ENCODE data around the gene MPV17L. TPM values are rescaled to one million over a fixed set of nuclear protein-coding genes. Genes with fewer than 3 reads are reported as not detected.
"Not testable (repeated sequence)": the region's sequence is repeated elsewhere in the genome, so short reads cannot be mapped to it uniquely, and the experiment has no call there.

The MPV17L gene
- total RNA-seq, 1 donor from 2014 or later: 3.1 TPM

DNA sequence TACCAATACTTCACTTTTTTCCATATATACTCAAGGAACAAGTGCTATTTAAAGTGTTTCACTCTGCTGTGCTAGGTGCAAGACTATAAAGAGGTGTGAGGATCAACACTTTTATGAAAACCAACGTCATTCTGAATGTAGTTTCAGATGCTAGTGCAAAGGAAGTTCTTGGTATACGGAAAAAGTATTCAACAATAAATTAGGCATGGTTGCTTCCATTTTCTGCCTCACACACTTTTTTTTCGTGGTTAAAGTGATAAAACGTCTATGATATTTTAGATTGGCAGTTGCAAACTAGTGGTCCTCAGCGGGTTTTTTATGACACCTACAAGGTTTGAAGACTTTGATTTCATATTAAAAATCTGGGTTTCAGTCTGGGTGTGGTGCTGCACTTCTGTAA is 5.6 kb upstream of the MPV17L start:
- H3K4me1 ChIP-seq (ENCODE audit: control insufficient read depth in 3 of 3, insufficient read depth in 3 of 3, low read length in 3 of 3); H3K27me3 ChIP-seq (ENCODE audit: control insufficient read depth in 3 of 3, insufficient read depth in 3 of 3, low read length in 3 of 3); H3K9me3 ChIP-seq (ENCODE audit: control insufficient read depth in 3 of 3, low read length in 3 of 3); H3K9ac ChIP-seq (ENCODE audit: low read depth in 1 of 3, low read length in 3 of 3); H3K27ac ChIP-seq (ENCODE audit: low read depth, low read length); H3K36me3 ChIP-seq (ENCODE audit: control insufficient read depth in 3 of 3, insufficient read depth in 3 of 3, low read length in 3 of 3); H3K4me3 ChIP-seq (ENCODE audit: low read length in 3 of 3): not testable (repeated sequence)

DNA sequence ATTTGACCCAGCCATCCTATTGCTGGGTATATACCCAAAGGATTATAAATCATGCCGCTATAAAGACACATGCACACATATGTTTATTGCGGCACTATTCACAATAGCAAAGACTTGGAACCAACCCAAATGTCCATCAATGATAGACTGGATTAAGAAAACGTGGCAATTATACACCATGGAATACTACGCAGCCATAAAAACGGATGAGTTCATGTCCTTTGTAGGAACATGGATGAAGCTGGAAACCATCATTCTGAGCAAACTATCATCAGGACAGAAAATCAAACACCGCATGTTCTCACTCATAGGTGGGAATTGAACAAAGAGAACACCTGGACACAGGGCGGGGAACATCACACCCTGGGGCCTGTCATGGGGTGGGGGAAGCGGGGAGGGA is 2.5 kb upstream of the MPV17L start:
- not testable (repeated sequence) for H3K36me3 ChIP-seq (ENCODE audit: control insufficient read depth in 3 of 3, insufficient read depth in 3 of 3, low read length in 3 of 3); H3K27me3 ChIP-seq (ENCODE audit: control insufficient read depth in 3 of 3, insufficient read depth in 3 of 3, low read length in 3 of 3); H3K4me3 ChIP-seq (ENCODE audit: low read length in 3 of 3); H3K9ac ChIP-seq (ENCODE audit: low read depth in 1 of 3, low read length in 3 of 3); H3K27ac ChIP-seq (ENCODE audit: low read depth, low read length); H3K9me3 ChIP-seq (ENCODE audit: control insufficient read depth in 3 of 3, low read length in 3 of 3); H3K4me1 ChIP-seq (ENCODE audit: control insufficient read depth in 3 of 3, insufficient read depth in 3 of 3, low read length in 3 of 3)

DNA sequence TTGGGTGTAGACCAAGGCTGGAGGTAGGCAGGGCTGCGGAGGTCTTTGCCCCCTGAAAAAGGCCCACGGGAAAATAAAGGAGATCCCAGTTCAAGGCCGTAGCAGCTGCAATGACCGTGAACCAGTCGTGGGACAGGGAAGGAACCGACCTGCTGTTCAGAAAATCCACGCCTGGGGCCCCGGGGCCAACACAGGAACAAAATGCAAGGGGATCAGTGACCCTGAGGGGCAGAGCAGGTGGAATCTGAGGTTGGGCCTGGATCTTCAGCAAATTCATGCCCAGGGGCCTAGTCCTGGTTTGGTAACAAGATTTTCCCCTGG is 915 bp downstream of the MPV17L start:
- H3K36me3 ChIP-seq (ENCODE audit: control insufficient read depth in 3 of 3, insufficient read depth in 3 of 3, low read length in 3 of 3); H3K9me3 ChIP-seq (ENCODE audit: control insufficient read depth in 3 of 3, low read length in 3 of 3); H3K27me3 ChIP-seq (ENCODE audit: control insufficient read depth in 3 of 3, insufficient read depth in 3 of 3, low read length in 3 of 3); H3K4me1 ChIP-seq (ENCODE audit: control insufficient read depth in 3 of 3, insufficient read depth in 3 of 3, low read length in 3 of 3): not testable (repeated sequence)
- peak overlapping the region; percentile 59 to 75 (median 73) for H3K4me3 ChIP-seq (ENCODE audit: low read length in 3 of 3)
- peak overlapping the region; percentile 61 to 91 (median 64) for H3K9ac ChIP-seq (ENCODE audit: low read depth in 1 of 3, low read length in 3 of 3)
- peak overlapping the region; percentile 75 for H3K27ac ChIP-seq (ENCODE audit: low read depth, low read length)

DNA sequence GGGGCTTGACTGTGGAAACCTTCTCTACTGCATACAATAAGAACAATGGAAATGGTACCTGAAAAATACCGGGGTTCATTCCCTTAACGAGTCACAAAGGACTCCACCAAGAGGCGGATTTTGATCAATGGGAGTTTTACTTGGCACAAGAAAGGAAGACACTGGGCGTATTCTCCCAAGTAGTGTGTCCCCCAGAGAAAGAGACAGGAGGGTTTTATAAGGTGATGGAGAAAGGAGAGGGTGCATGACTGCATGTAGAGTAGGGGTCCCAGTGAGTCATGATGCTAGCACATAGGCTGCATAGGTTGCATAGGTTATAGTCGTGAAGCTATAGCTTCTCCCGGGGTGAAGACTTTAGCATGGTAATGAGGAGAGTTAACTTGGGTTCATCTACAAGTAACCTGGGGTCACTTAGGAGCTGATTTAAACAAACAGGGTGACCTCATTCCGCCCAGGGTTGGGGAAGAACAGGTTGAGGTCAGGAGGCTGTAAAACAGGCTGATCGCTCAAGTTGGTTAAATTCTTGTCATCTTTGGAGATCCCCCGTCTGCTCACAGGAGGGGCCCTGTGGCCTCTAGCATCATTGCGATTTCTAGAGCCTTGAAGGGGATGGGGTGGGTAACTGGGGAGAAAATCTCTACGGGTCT is 1.5 kb downstream of the MPV17L start:
- H3K4me3 ChIP-seq (ENCODE audit: low read length in 3 of 3): peak overlapping the region in 1 of 3 donors; percentile 73
- no peak overlapping the region for H3K9ac ChIP-seq (ENCODE audit: low read depth in 1 of 3, low read length in 3 of 3)
- H3K36me3 ChIP-seq (ENCODE audit: control insufficient read depth in 3 of 3, insufficient read depth in 3 of 3, low read length in 3 of 3): peaks cover under 1 to 4% (median 2%) of the 10 kb centered on the region in 3 donors
- no peaks in the 10 kb centered on the region for H3K9me3 ChIP-seq (ENCODE audit: control insufficient read depth in 3 of 3, low read length in 3 of 3)
- peak overlapping the region; percentile 75 for H3K27ac ChIP-seq (ENCODE audit: low read depth, low read length)
- H3K4me1 ChIP-seq (ENCODE audit: control insufficient read depth in 3 of 3, insufficient read depth in 3 of 3, low read length in 3 of 3): peaks cover 0 to 7% (median 0%) of the 10 kb centered on the region in 3 donors
- no peaks in the 10 kb centered on the region for H3K27me3 ChIP-seq (ENCODE audit: control insufficient read depth in 3 of 3, insufficient read depth in 3 of 3, low read length in 3 of 3)

DNA sequence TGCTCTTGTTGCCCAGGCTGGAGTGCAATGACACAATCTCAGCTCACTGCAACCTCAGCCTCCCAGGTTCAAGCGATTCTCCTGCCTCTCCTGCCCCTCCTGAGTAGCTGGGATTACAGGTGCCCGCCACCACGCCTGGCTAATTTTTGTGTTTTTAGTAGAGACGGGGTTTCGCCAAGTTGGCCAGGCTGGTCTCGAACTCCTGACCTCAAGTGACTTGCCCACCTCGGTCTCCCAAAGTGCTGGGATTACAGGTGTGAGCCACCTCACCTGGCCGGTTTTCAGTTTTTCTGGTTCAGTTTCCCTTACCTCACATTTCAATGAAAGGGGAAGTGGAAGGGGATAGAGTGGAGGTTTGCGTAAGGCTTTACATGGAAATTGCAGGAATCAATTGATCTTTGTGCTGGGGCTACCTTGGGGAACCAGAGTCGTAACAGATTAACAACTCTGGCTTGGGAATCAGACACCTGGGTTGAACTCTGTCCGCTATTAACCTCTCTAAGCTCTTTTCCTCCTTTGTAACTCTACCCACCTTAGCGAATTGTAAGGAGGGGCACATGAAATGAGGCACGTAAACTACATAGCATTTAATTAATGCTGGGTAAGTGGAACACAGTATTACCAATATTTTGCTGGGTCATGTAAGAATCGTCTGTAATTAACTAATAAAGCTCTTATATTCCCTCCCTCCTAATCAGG is 3.2 kb downstream of the MPV17L start:
- H3K9me3 ChIP-seq (ENCODE audit: control insufficient read depth in 3 of 3, low read length in 3 of 3): no peaks in the 10 kb centered on the region
- H3K27ac ChIP-seq (ENCODE audit: low read depth, low read length): no peak overlapping the region
- H3K36me3 ChIP-seq (ENCODE audit: control insufficient read depth in 3 of 3, insufficient read depth in 3 of 3, low read length in 3 of 3): peaks cover 2 to 12% (median 5%) of the 10 kb centered on the region in 3 donors
- no peak overlapping the region for H3K4me3 ChIP-seq (ENCODE audit: low read length in 3 of 3)
- H3K4me1 ChIP-seq (ENCODE audit: control insufficient read depth in 3 of 3, insufficient read depth in 3 of 3, low read length in 3 of 3): peaks cover 0 to 8% (median 0%) of the 10 kb centered on the region in 3 donors
- peak overlapping the region in 1 of 3 donors; percentile 20 for H3K9ac ChIP-seq (ENCODE audit: low read depth in 1 of 3, low read length in 3 of 3)
- no peaks in the 10 kb centered on the region for H3K27me3 ChIP-seq (ENCODE audit: control insufficient read depth in 3 of 3, insufficient read depth in 3 of 3, low read length in 3 of 3)

DNA sequence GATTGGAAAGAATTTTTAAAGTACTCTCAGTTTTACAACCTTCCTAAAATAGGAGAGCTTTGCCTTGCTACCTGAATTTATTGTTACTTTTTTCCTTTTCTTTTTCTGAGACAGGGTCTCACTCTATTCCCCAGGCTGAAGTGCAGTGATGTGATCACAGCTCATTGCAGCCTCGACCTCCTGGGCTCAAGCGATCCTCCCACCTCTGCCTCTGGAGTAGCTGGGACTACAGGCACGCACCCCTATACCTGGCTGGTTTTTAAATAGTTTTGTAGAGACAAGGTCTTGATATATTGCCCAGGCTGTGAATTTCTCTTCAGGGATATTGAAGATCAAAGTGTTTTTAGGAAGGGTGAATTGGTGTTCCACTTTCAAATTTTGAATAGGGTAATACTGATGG is 3.8 kb downstream of the MPV17L start:
- H3K9me3 ChIP-seq (ENCODE audit: control insufficient read depth in 3 of 3, low read length in 3 of 3): no peaks in the 10 kb centered on the region
- H3K36me3 ChIP-seq (ENCODE audit: control insufficient read depth in 3 of 3, insufficient read depth in 3 of 3, low read length in 3 of 3): peaks cover 2 to 12% (median 5%) of the 10 kb centered on the region in 3 donors
- no peak overlapping the region for H3K27ac ChIP-seq (ENCODE audit: low read depth, low read length)
- no peak overlapping the region for H3K4me3 ChIP-seq (ENCODE audit: low read length in 3 of 3)
- H3K27me3 ChIP-seq (ENCODE audit: control insufficient read depth in 3 of 3, insufficient read depth in 3 of 3, low read length in 3 of 3): no peaks in the 10 kb centered on the region
- H3K4me1 ChIP-seq (ENCODE audit: control insufficient read depth in 3 of 3, insufficient read depth in 3 of 3, low read length in 3 of 3): peaks cover 0 to 12% (median 0%) of the 10 kb centered on the region in 3 donors
- H3K9ac ChIP-seq (ENCODE audit: low read depth in 1 of 3, low read length in 3 of 3): peak overlapping the region in 1 of 3 donors; percentile 20

DNA sequence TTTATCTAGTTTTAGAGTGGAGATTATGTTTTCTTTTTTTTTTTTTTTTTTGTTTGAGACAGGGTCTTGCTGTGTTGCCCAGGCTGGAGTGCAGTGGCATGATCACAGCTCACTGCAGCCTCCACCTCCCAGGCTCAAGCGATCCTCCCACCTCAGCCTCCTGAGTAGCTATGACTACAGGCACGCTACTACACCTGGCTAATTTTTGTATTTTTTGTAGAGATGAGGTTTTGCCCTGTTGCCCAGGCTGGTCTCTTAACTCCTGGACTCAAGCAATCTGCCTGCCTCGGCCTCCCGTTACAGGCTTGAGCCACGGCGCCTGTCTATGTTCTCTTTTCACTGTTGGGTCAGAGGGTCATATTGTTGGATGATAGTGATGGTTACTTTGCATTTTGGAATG is 4.8 kb downstream of the MPV17L start:
- Histone ChIP-seq H3K36me3 (ENCODE audit: control insufficient read depth in 3 of 3, insufficient read depth in 3 of 3, low read length in 3 of 3) (peaks cover 2 to 12% (median 5%) of the 10 kb centered on the region in 3 donors), H3K4me1 (ENCODE audit: control insufficient read depth in 3 of 3, insufficient read depth in 3 of 3, low read length in 3 of 3) (peaks cover 0 to 16% (median 0%) of the 10 kb centered on the region in 3 donors)
- H3K27ac ChIP-seq (ENCODE audit: low read depth, low read length); H3K9me3 ChIP-seq (ENCODE audit: control insufficient read depth in 3 of 3, low read length in 3 of 3); H3K4me3 ChIP-seq (ENCODE audit: low read length in 3 of 3); H3K9ac ChIP-seq (ENCODE audit: low read depth in 1 of 3, low read length in 3 of 3); H3K27me3 ChIP-seq (ENCODE audit: control insufficient read depth in 3 of 3, insufficient read depth in 3 of 3, low read length in 3 of 3): not testable (repeated sequence)

DNA sequence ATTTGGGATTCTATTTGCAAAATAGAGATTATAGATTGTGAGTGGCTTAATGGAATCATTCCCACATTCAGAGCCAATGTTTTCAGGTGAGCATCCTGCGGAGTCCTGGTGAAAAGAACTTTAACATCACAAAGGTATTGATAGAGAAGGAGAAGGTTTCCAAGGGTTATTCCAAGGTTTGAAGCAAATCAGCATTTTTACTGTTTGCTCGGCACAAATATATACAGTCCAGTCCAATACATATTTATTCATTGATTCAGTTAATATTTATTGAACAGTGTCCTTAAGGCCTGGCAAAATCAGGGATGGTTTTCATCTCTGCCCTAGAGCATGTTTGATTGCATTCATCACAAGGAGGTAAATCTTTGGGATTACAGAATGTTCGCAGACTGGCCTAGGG is 6.4 kb downstream of the MPV17L start:
- Histone ChIP-seq H3K9ac (ENCODE audit: low read depth in 1 of 3, low read length in 3 of 3) (no peak overlapping the region), H3K9me3 (ENCODE audit: control insufficient read depth in 3 of 3, low read length in 3 of 3) (no peaks in the 10 kb centered on the region), H3K4me1 (ENCODE audit: control insufficient read depth in 3 of 3, insufficient read depth in 3 of 3, low read length in 3 of 3) (peaks cover 0 to 14% (median 0%) of the 10 kb centered on the region in 3 donors), H3K36me3 (ENCODE audit: control insufficient read depth in 3 of 3, insufficient read depth in 3 of 3, low read length in 3 of 3) (peaks cover 2 to 12% (median 5%) of the 10 kb centered on the region in 3 donors), H3K27me3 (ENCODE audit: control insufficient read depth in 3 of 3, insufficient read depth in 3 of 3, low read length in 3 of 3) (no peaks in the 10 kb centered on the region), H3K4me3 (ENCODE audit: low read length in 3 of 3) (no peak overlapping the region), H3K27ac (ENCODE audit: low read depth, low read length) (no peak overlapping the region)

DNA sequence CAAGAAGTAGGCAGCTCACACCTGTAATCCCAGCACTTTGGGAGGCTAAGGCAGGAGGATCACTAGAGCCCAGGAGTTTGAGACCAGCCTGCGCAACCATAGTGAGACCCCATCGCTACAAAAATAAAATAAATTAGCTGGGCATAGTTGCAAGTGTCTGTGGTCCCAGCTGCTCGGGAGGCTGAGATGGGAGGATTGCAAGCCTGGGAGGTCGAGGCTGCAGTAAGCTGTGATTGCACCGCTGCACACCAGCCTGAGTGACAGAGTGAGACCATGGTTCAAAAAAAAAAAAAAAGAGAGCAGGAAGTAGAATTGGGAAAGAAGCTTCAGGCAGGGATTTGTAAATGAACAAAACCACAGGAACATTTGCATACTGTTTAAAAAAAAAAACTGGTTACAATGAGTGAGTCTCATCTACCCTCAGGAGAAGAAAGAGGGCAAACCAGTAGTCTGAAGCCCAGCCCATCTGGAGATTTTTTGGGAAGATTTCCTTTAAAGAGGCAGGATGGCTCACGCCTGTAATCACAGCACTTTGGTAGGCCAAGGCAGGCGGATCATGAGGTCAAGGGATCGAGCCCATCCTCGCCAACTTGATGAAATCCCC is 7.9 kb downstream of the MPV17L start:
- peaks cover 0 to 14% (median 0%) of the 10 kb centered on the region in 3 donors for H3K4me1 ChIP-seq (ENCODE audit: control insufficient read depth in 3 of 3, insufficient read depth in 3 of 3, low read length in 3 of 3)
- no peak overlapping the region for H3K9ac ChIP-seq (ENCODE audit: low read depth in 1 of 3, low read length in 3 of 3)
- H3K36me3 ChIP-seq (ENCODE audit: control insufficient read depth in 3 of 3, insufficient read depth in 3 of 3, low read length in 3 of 3): peaks cover 2 to 12% (median 5%) of the 10 kb centered on the region in 3 donors
- no peaks in the 10 kb centered on the region for H3K9me3 ChIP-seq (ENCODE audit: control insufficient read depth in 3 of 3, low read length in 3 of 3)
- H3K27me3 ChIP-seq (ENCODE audit: control insufficient read depth in 3 of 3, insufficient read depth in 3 of 3, low read length in 3 of 3): no peaks in the 10 kb centered on the region
- no peak overlapping the region for H3K27ac ChIP-seq (ENCODE audit: low read depth, low read length)
- no peak overlapping the region for H3K4me3 ChIP-seq (ENCODE audit: low read length in 3 of 3)

DNA sequence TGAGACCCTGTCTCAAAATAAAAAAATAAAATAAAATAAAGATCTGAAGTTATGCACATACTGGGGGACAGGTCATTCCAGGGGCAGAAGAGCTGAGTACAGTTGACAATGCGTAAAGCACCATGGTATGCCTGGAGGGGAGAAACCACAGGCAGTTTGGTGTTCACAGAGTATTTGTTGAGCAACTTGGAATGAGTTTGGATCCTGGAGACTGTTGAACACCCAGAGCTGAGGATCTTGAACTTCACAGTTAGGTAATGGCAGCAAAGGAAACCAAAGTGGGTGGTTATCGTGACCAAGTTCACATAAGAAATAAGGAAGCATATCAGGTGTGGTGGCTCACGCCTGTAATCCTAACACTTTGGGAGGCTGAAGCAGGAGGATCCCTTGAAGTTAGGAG is 8.5 kb downstream of the MPV17L start:
- not testable (repeated sequence) for H3K9ac ChIP-seq (ENCODE audit: low read depth in 1 of 3, low read length in 3 of 3); H3K27me3 ChIP-seq (ENCODE audit: control insufficient read depth in 3 of 3, insufficient read depth in 3 of 3, low read length in 3 of 3); H3K4me3 ChIP-seq (ENCODE audit: low read length in 3 of 3); H3K9me3 ChIP-seq (ENCODE audit: control insufficient read depth in 3 of 3, low read length in 3 of 3)
- peak overlapping the region; percentile 68 for H3K27ac ChIP-seq (ENCODE audit: low read depth, low read length)
- peaks cover 2 to 12% (median 5%) of the 10 kb centered on the region in 3 donors for H3K36me3 ChIP-seq (ENCODE audit: control insufficient read depth in 3 of 3, insufficient read depth in 3 of 3, low read length in 3 of 3)
- peaks cover 0 to 12% (median 0%) of the 10 kb centered on the region in 3 donors for H3K4me1 ChIP-seq (ENCODE audit: control insufficient read depth in 3 of 3, insufficient read depth in 3 of 3, low read length in 3 of 3)

All from skeletal muscle tissue (tissue), 4 donors.